SH-SY5Y (cell line): ENCODE data around the gene FANCE.

Experiments
- GATA2 ChIP-seq: IDR thresholded peaks from 2 replicates; pipeline ENCODE4 v1.6.1; 2011; ENCODE audit warnings: mild to moderate bottlenecking, low read depth, low read length
- GATA3 ChIP-seq: IDR thresholded peaks from 2 replicates; pipeline ENCODE4 v1.6.1; 2011; ENCODE audit warnings: low read depth, mild to moderate bottlenecking, low read length, moderate library complexity

- TF ChIP-seq GATA2 (no peak), GATA3 (no peak)
Observed at GRCh38 chr6:35441642-35442041, 10.5 kb upstream of the FANCE start.
